ENCODE data around the gene DMAC2L.

- no peak for TF ChIP-seq CTCF (IDR thresholded peaks at IDR 0.05; ENCODE audit: low read length)
- TF ChIP-seq EZH2 (optimal IDR thresholded peaks at IDR 0.05; ENCODE audit: low read depth, low read length) = no peak
Observed at GRCh38 chr14:50344876-50345563, 32.9 kb downstream of the DMAC2L start.
